NCI-H1694 treated with DMSO at 0.1 percent for 48 hours (cell line): ENCODE measurements around the gene SUB1.
"Not testable (repeated sequence)": the region's sequence is repeated elsewhere in the genome, so short reads cannot be mapped to it uniquely, and the experiment has no call there.

Source experiments
- DNase-seq: peaks from one replicate; lab custom pipeline; 2025; lab: John Stamatoyannopoulos, UW

Gene SUB1

GRCh38 chr5:32565145-32565544, 20.2 kb upstream of the SUB1 start:
- DNase-seq = no peak

- no peak for DNase-seq
These were observed 18.8 kb upstream of the SUB1 start for GRCh38 chr5:32566319-32567111.

GRCh38 chr5:32571128-32571527, 14.2 kb upstream of the SUB1 start:
- no peak for DNase-seq

- DNase-seq = no peak
These were observed 12.4 kb upstream of the SUB1 start for GRCh38 chr5:32572778-32573480.

GRCh38 chr5:32573481-32573854, 11.9 kb upstream of the SUB1 start:
- DNase-seq = not testable (repeated sequence)

- no peak for DNase-seq
These were observed 10.7 kb upstream of the SUB1 start for GRCh38 chr5:32574540-32575175.

GRCh38 chr5:32578363-32578762, 7.0 kb upstream of the SUB1 start:
- DNase-seq = no peak

- no peak for DNase-seq
These were observed 6.6 kb upstream of the SUB1 start for GRCh38 chr5:32578764-32579163.

GRCh38 chr5:32581010-32581785, 4.2 kb upstream of the SUB1 start:
- no peak for DNase-seq

- DNase-seq = no peak
These were observed 1.6 kb upstream of the SUB1 start for GRCh38 chr5:32583582-32584232.

GRCh38 chr5:32584646-32585045, 711 bp upstream of the SUB1 start:
- peak; percentile 62 for DNase-seq

- DNase-seq = no peak
These were observed 273 bp upstream of the SUB1 start for GRCh38 chr5:32585122-32585445.

GRCh38 chr5:32586276-32586599, 881 bp downstream of the SUB1 start:
- no peak for DNase-seq

GRCh38 chr5:32587067-32587551, 1.8 kb downstream of the SUB1 start:
- no peak for DNase-seq

- peak; percentile 43 for DNase-seq
These were observed 4.1 kb downstream of the SUB1 start for GRCh38 chr5:32589416-32589815.

- DNase-seq = peak; percentile 93
These were observed 4.8 kb downstream of the SUB1 start for GRCh38 chr5:32589942-32590869.

GRCh38 chr5:32595118-32595517, 9.8 kb downstream of the SUB1 start:
- no peak for DNase-seq

- no peak for DNase-seq
These were observed 11.8 kb downstream of the SUB1 start for GRCh38 chr5:32597041-32597629.

- no peak for DNase-seq
These were observed 13.0 kb downstream of the SUB1 start for GRCh38 chr5:32598260-32598937.
